Globus pallidus (tissue), 1 donor: ENCODE data around the gene SLC66A2.
"Not testable (repeated sequence)": the region's sequence is repeated elsewhere in the genome, so short reads cannot be mapped to it uniquely, and the experiment has no call there.

Source experiments
- DNase-seq: peaks from one replicate; pipeline ENCODE4 v3.0.0-alpha.2; 2015; ENCODE audit warnings: low spot score

SLC66A2 gene

DNA sequence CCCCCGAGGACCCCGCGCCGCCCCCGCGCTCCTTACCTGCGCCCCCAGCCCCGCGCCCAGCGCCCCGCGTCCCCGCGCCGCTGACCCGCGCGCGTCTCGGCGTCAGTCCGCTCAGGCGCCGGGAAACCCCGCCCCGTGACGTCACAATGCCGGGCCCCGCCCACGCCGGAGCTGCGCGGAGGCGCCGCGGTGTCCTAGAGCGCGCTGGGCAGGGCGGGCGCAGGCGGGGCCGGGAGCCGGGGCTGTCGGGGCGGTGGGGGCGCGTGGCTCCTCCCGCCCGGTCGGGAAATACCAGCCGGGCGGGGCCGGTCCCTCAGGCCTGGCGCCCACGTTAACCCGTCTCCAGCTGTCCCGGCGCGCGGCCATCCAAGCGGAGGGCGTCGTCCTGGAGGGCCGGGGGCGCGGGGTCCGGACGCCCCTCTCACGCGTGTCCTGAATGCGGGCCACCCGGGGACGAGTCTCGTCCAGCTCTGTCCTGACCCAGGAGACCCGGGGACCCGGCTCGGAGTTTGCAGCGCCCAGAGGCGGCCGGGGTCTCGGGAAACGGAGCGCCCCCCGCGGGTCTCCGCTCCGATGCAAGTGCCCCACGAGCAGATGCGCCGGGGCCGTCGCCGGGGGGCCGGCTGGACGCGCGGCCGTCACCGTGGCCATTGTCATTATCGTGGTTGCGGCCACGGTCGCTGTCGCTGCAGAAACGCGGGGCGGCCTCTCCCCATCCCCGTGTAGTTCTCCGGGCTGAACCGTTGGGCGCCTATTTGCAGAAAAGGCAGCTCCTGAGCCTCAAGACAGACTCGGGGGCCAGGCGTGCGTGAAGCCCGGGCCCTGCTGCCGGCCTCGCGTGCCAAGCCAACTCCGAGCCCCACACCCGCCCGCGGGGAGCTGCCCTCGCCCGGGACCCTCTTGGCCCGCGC lies at the start of gene SLC66A2:
Gene SLC66A2 (minus strand): TSS at position 109 of the 911 bp plus-strand sequence. CDS start 727 bp downstream, outside the sequence.
- peak; percentile 86 for DNase-seq

DNA sequence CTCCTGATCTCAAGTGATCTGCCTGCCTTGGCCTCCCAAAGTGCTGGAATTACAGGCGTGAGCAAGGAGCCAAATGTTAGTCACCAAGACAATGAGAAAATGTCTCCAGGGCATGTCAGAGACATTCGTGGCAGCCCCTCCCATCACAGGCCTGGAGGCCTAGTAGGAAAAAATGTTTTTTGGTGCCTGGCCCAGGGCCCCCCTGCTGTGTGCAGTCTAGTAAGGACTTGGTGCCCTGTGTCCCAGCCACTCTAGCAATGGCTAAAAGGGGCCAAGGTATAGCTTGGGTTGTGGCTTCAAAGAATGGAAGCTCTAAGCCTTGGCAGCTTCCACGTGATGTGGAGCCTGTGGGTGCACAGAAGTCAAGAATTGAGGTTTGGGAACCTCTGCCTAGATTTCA lies 49.4 kb upstream of the SLC66A2 start:
- DNase-seq = no peak

DNA sequence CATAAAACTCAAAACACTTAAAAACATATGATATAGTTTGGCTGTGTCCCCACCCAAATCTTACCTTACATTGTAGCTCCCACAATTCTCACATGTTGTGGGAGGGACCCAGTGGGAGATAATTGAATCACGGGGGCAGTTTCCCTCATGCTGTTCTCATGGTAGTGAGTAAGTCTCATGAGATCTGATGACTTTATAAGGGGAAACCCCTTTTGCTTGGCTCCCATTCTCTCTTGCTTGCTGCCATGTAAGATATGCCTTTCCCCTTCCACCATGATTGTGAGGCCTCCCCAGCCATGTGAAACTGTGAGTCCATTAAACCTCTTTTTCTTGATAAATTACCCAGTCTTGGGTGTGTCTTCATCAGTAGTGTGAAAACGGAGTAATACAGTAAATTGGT lies 48.2 kb upstream of the SLC66A2 start:
- not testable (repeated sequence) for DNase-seq

DNA sequence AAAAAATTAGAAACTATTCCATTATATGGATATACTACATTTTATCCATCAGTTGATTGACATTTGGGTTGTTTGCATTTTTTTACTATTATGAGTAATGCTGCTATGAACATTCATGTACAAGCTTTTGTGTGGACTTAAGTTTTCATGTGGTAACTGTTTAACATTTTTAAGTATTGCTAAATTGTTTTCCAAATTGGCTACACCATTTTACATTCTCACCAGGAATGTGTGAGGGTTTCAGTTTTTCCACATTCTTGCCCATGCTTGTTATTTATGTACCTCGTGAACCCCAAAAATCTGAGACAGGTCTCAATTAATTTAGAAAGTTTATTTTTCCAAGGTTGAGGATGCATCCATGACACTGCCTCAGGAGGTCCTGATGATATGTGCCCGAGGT lies 40.0 kb upstream of the SLC66A2 start:
- no peak for DNase-seq

DNA sequence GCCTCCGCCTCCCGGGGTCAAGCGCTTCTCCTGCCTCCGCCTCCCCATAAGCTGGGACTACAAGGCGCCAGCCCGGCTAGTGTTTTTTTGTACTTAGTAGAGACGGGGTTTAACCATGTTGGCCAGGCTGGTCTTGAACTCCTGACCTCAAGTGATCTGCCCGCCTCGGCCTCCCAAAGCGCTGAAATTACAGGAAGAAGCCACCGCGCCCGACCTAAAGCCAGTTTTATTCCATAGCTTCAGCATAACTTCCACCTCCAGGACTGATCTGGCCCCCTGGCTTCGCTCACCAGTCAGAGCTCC lies 37.7 kb upstream of the SLC66A2 start:
- DNase-seq = no peak

DNA sequence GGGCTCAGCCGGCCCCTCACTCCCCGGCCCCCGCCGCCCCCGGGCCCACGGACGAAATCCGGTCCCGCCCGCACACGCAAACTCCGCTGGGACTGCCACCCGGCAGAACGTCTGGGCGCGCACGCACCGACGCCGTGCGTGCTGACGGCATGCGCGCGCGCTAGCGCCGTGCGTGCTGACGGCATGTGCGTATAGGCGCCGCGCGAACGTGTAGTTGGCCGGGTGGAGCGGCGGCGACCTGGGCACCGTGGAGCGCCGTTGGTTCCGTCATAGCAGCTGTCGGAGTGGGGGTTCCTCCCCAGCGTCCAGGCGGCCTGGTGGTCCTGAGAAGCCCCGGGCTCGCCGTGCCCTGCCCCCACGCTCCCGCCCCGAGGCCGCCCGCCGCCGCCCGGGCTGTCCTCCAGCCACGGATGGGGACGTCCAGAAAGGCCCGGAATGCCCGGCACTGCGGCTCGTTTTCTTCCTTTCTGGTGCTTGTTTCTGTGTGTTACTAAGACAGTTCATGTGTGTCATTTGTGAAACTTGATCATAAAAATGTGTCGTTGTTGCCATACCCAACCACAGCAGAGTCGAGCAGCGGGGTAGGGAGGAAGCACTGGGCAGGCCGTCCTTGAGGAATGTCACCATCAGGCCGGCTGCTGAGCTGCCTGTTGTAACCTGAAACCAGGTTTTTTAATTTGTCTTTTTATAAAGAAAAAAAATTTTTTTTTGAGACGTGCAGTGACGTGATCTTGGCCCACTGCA lies 37.2 kb upstream of the SLC66A2 start, which contains the start of gene TXNL4A:
Gene TXNL4A (minus strand): TSS at position 113 of the 744 bp plus-strand sequence. CDS start 171 bp downstream, outside the sequence.
- DNase-seq = peak; percentile 86

DNA sequence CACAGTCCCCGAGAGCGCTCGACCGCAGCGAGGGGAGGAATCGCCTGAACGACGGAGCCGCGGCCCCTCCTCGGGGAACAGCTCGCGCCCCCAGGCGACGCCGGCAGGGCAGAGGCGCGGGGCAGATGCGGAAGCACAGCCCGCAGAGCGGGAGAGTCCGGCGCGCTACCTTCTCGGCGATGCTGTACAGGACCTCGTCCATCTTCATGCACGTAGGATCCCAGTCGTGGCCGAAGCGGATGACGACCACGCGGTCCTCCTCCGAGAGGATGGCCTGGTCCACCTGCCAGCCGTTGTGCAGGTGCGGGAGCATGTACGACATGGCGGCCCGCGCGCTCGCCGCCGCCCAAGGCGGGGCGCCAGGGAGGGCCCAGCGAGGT lies 36.6 kb upstream of the SLC66A2 start:
- peak; percentile 63 for DNase-seq

DNA sequence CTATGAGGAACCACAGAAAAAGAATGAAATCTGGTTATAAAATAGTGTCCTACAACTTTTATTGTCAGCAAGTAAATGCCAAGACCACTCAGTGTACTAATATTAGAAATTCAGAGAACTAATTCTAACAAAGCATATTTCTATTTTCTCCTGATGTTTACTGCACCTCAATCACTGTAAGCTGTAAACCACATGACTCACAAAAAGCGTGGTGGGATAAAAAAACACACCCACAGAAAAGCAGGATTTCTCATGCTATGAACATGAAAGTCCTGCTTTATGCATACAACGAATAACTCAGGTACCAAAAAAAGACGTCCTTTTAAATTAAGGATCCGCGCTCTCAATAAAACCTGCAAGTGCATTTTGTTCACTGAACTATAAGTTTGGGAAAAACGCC lies 36.1 kb upstream of the SLC66A2 start:
- no peak for DNase-seq

DNA sequence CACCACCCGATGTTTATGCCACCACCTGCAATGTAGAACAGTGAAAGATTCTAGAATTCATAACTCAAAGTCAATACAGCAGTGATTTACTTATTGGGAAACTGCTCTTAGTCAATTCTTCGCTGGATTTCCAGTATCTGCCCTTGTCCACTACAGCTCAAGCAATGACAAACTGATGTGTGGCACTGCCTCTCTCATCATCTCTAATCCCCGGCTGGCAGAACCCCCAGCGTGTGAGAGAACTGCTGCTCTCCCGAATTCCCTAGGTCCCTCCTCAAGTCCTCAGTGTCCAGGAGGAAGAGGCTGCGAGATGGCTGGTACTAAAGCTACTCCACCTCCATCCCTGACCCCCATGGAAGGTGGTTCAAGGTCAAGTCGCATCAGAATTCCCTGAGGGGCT lies 35.3 kb upstream of the SLC66A2 start:
- no peak for DNase-seq

DNA sequence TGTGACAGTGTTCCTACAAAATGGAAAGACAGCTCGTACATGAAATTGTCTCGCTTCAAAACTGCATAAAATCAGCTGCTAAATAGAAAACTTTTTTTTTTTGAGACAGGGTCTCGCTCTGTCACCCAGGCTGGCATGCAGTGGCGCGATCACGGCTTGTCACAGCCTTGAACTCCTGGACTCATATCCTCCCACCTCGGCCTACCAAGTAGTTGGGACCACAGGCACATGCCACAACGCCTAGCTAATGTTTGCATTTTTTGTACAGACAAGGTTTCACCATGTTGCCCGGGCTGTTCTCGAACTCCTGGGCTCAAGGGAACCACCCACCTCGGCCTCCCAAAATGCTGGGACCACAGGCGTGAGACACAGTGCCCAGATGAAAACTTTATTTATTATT lies 33.7 kb upstream of the SLC66A2 start:
- no peak for DNase-seq

DNA sequence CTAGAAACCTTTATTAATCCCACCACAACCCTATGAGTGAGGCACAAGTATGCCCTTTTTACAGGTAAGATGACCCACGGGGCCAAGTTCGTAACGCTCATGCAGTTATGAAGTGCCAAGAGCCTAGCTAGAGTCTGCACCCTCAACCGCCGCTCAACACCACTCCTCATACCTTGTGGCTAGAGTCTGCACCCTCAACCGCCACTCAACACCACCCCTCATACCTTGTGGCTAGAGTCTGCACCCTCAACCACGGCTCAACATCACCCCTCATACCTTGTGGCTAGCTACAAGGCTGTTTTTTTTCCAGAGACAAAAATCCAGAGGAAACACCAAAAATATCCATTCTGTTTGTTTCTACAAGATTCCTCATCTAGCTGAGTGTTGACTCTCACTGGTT lies 32.3 kb upstream of the SLC66A2 start:
- DNase-seq = no peak

DNA sequence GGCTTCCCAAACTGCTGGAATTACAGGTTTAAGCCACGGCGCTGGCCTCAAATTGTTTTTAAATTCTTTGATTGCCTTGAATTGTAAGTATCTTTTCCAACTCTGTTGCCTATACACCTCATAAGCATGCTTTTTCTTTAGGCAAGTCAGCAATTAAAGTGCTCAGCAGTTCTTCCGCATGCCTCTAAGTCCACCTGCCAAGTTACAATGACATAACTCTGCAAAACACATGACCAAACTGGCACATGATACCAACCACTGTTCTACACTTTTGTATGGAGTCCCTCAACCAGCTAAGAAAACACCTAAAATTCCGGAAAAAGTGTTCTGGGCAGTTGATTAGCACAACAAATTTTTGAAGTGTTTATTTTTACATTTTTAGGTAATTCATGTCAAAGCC lies 31.8 kb upstream of the SLC66A2 start:
- DNase-seq = no peak

DNA sequence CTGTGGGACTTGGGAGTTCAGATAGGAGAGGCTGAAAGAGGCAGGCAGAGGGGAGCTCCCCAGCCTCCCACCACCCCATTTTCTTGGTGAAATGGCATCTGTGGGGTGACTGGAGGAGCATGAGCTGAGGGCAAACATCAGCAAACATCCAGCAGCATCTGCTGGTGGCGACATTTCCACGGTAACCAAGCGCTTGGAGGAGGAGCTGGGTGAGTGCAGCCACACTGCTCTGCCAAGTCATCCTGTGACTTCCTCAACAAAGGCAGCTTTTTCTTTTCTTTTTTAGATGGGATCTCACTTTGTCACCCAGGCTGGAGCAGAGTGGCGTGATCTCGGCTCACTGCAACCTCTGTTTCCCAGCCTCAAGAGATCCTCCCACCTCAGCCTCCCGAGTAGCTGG lies 31.3 kb upstream of the SLC66A2 start:
- peak; percentile 84 for DNase-seq

DNA sequence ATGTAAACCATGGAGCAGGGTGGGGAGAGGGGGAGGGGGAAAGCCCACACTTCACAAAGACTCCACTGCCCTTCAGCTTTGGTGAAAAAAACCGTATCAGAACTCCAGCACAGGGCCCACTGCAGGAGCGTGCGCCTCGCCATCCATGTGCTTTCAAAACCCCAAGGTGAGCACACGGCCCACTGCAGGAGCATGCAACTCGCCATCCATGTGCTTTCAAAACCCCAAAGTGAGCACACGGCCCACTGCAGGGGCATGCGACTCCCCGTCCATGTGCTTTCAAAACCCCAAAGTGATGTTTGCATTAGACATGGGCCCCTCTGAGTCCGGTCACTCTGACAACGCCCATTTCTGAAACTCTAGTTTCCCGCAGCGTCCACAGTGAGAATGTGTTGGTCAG lies 29.1 kb upstream of the SLC66A2 start:
- no peak for DNase-seq

DNA sequence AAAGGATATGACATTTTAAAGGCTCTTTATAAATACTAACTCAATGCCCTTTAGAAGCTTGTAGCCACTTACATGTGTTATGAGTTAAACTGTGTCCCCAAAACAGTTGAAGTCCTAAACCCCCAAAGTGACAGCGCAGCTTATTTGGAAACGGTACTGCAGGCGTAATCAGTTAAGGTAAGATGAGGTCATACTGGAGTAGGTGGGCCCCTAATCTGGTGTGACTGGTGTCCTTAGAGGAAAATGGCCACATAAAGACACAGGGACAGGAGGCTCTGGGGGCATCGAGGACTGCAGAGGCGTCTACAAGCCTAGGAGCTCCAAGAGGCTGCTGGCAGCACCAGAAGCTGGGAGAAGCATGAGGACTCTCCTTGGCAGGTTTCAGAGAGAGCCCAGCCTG lies 28.4 kb upstream of the SLC66A2 start:
- DNase-seq = no peak

DNA sequence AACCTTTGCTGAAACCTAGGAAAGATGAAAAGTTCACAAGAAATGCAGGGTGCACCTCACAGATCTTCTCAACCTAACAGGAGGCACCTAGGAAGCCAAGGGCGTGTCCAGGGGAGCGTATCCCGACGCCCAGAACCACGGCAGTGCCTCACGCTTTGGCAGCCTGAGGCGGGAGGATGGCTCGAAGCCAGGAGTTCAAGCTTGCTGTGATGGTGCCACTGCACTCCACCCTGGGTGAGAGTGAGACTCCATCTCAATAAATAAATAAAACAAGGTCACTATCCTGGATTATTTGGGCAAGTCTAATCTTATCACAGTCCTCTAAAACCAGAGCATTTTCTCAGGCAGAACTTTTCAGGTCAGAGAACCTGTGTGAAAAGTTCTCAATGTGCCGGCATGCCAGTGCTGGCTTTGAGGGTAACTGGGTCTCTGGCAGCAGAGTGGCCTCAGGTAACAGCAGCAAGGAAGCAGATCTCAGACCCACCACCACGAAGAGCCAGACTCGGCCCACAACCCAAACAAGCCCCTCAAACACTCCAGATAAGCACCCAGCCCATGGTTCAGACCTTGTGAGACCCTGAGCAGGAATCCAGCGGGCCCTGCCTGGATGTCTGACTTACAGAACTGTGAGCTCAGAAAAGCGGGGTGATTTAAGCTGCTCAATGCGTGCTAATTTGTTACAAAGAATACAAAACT lies 24.7 kb upstream of the SLC66A2 start:
- DNase-seq = no peak

DNA sequence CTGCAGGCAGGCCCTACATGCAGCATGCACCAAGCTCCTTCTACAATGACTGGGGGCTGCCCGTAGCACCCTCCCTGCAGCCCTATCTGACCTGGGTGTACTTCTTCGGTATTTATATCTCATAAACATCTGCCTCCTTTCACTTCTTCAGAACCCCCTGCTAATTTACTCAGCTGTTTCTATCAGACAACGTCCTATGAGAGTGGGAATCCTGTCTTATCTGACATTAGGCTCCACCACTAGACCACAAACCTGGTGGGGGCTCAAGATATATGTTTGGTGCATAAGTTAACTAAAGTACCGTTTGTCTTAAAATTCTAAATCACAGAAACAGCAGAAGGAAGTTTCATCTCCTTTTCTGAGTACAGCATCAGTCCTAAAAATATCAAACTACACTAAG lies 23.6 kb upstream of the SLC66A2 start:
- no peak for DNase-seq

DNA sequence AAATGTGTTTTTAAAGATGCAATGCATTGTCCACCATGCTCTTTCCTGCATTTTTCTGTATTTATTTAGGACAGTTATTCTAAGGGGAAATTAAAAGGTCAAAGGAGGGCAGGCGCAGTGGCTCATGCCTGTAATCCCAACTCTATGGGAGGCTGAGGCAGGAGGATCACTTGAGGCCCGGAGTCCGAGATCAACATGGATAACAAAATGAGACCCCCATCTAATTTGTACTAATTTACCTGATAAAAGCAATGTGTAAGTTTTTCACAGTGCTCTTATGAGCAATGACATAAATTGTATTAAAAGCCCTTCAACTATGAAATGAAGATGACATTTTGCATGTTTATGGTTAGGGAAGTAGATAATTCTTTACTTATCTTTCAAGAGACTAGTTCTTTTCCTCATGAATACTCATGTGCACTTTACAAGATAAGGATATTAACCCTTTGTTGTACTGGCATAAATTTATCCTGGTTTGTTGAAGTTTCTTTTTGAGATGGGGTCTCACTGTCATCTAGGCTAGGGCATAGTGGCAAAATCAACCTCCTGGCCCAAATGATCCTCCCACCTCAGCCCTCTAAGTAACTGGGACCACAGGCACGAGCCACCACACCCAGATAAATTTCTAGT lies 22.7 kb upstream of the SLC66A2 start:
- DNase-seq = no peak

DNA sequence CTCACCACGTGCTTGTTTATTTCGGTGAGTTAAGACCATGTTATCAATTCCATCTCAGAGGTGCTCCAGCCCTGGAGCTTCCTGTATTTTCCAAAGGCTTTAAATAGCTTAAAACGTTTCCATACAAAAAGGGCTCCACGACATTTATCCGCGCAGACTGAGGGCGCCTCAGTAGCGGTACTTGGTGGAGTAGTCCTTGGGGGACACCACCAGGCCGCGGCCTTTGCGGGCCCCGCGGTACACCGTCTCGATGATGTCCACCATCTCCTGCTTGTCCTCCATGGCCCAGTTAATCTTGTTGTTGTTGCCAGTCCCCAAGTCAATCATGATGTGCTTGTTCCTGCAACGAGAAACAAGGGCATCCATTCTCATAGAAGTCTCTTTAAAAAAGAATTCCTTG lies 22.1 kb upstream of the SLC66A2 start:
- DNase-seq = no peak

DNA sequence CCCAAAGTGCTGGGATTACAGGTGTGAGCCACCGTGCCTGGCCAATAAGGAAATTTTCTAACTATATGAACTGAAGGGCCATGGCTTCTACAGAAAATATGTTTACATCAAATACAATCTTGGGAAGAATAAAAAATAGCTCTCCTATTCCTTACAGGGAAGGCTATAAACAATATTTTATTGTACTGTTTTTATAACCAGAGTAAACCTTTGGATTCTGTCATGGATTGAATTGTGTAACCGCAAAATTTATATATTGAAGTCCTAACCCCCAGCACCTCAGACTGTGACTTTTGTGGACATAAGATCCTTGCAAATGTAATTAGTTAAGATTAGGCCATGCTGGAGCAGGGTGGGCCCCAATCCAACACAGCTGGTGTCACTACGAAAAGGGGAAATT lies 21.3 kb upstream of the SLC66A2 start:
- no peak for DNase-seq

DNA sequence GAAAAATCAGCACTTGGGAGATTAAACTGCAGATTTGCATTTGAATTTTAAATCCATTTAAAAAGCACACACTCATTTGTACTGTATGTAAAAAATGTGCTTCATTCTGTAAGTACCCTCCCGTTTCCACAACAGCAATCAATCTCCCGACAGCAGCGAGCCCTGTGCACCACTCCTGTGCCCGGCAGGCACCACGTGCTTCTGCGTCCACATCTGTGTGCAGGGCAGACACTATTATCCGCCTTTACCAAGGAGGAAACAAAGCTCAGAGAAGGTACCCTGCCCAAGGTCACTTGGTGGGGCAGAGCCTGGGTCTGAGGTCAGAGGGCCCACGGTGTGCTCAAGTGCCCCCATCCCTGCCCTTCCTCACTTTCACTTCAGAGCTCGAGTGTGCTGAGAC lies 20.5 kb upstream of the SLC66A2 start:
- no peak for DNase-seq

DNA sequence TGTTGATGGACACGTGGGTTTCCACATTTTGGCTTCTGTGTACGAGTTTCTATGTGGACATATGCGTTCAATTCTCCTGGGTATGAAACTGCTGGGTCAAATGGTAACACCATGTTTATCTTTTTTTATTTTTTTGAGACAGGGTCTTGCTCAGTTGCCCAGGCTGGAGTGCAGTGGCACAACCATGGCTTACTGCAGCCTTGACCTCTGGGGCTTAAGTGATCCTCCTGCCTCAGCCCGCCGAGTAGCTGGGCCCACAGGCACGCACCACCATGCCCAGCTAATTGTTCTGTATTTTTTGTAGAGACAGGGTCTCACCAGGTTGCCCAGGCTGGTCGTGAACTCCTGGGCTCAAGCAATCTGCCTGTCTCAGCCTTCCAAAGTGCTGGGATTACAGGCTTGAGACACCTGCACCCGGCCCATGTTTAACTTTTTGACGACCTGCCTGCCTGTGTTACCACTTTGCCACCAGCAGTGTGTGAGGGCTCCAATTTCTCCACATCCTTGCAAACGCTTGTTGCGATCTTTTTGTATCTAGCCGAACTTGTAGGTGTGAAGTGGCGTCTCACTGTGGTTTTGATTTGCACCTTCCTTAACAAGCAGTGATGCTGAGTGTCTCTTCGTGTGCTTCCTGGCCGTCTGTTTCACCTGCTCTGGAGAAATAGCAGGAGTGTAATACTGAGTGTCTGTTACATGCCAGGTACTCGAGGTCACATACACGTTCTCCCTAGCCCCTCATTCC lies 19.9 kb upstream of the SLC66A2 start:
- DNase-seq = no peak
